ENCODE data around the gene LRIF1.

- TF ChIP-seq REST (IDR thresholded peaks at IDR 0.05; ENCODE audit: insufficient replicate concordance, low read depth) (no peak), CTCF (IDR thresholded peaks at IDR 0.05; ENCODE audit: insufficient read depth, low read length) (no peak), POLR2AphosphoS5 (IDR thresholded peaks at IDR 0.05; ENCODE audit: low read depth) (no peak)
Measured at GRCh38 chr1:110902820-110903463, 60.8 kb downstream of the LRIF1 start.
